KMS-11 (cell line): ENCODE measurements around the gene ZNF444.

ENCODE experiments used
- H2AFZ ChIP-seq: fragments of 200-600 bp; sonication (generic); 2 replicates; pipeline ENCODE4 v1.6.1; 2016; ENCODE audit warnings: antibody characterized with exemption, mixed run types, low read depth
- H3K27ac ChIP-seq: fragments of 200-600 bp; sonication (generic); 2 replicates; pipeline ENCODE4 v1.6.1; 2016; ENCODE audit warnings: mild to moderate bottlenecking, mixed run types
- H3K27me3 ChIP-seq: fragments of 200-600 bp; sonication (generic); 2 replicates; pipeline ENCODE4 v1.6.1; 2017; ENCODE audit warnings: mild to moderate bottlenecking, low read depth, mixed run types, moderate library complexity; ENCODE audit not compliant: insufficient read depth
- H3K36me3 ChIP-seq: fragments of 200-600 bp; sonication (generic); 2 replicates; pipeline ENCODE4 v1.6.1; 2017; ENCODE audit warnings: mild to moderate bottlenecking, mixed run types; ENCODE audit not compliant: insufficient read depth
- H3K4me1 ChIP-seq: fragments of 200-600 bp; sonication (generic); 2 replicates; pipeline ENCODE4 v1.6.1; 2016; ENCODE audit warnings: mild to moderate bottlenecking, low read depth, mixed run types; ENCODE audit not compliant: poor library complexity, severe bottlenecking
- H3K4me2 ChIP-seq: fragments of 200-600 bp; sonication (generic); 2 replicates; pipeline ENCODE4 v1.7.0; 2016; ENCODE audit warnings: mild to moderate bottlenecking, mixed run types
- H3K4me3 ChIP-seq: fragments of 200-600 bp; sonication (generic); IDR thresholded peaks from 2 replicates; pipeline ENCODE4 v1.6.1; 2017; ENCODE audit warnings: low read depth, low read length, mixed read lengths; ENCODE audit not compliant: insufficient read depth
- H3K79me2 ChIP-seq: fragments of 200-600 bp; sonication (generic); 2 replicates; pipeline ENCODE4 v1.6.1; 2016; ENCODE audit warnings: low read depth, mixed run types; ENCODE audit not compliant: insufficient read depth
- H3K9ac ChIP-seq: fragments of 200-600 bp; sonication (generic); 2 replicates; pipeline ENCODE4 v1.6.1; 2016; ENCODE audit warnings: mild to moderate bottlenecking, mixed run types
- H4K20me1 ChIP-seq: fragments of 200-600 bp; sonication (generic); 2 replicates; pipeline ENCODE4 v1.6.1; 2016; ENCODE audit warnings: mild to moderate bottlenecking, mixed run types; ENCODE audit not compliant: insufficient read depth
- CTCF ChIP-seq: fragments of 200-600 bp; sonication (generic); conservative IDR thresholded peaks from 2 replicates; pipeline ENCODE4 v1.6.1; 2017; ENCODE audit warnings: low read depth, mild to moderate bottlenecking, antibody characterized with exemption, low read length, moderate library complexity, mixed read lengths

Gene ZNF444

GRCh38 chr19:56099638-56100539 is 41.2 kb upstream of the ZNF444 start:
- H4K20me1 ChIP-seq: no peaks in the 10 kb centered on the region
- H3K36me3 ChIP-seq: peaks cover 3% of the 10 kb centered on the region; the same call in 1 of the 2 replicates
- no peak overlapping the region for H3K4me2 ChIP-seq
- H3K79me2 ChIP-seq: peaks cover 20% of the 10 kb centered on the region; the same call in 1 of the 2 replicates
- H3K9ac ChIP-seq: no peak overlapping the region
- no peak overlapping the region for H3K4me3 ChIP-seq
- no peaks in the 10 kb centered on the region for H3K4me1 ChIP-seq
- TF ChIP-seq CTCF: no peak
- H2AFZ ChIP-seq: no peak overlapping the region
- no peaks in the 10 kb centered on the region for H3K27me3 ChIP-seq
- H3K27ac ChIP-seq: no peak overlapping the region

- H3K27ac ChIP-seq: no peak overlapping the region
- no peak overlapping the region for H2AFZ ChIP-seq
- peaks cover 30% of the 10 kb centered on the region; the same call in 1 of the 2 replicates for H3K79me2 ChIP-seq
- H3K36me3 ChIP-seq: peaks cover 3% of the 10 kb centered on the region; the same call in 1 of the 2 replicates
- no peak overlapping the region for H3K9ac ChIP-seq
- TF ChIP-seq CTCF: no peak
- no peaks in the 10 kb centered on the region for H4K20me1 ChIP-seq
- H3K4me2 ChIP-seq: no peak overlapping the region
- no peaks in the 10 kb centered on the region for H3K4me1 ChIP-seq
- H3K27me3 ChIP-seq: no peaks in the 10 kb centered on the region
- H3K4me3 ChIP-seq: no peak overlapping the region
Observed at GRCh38 chr19:56101095-56101494, 40.0 kb upstream of the ZNF444 start.

- no peak overlapping the region for H3K4me2 ChIP-seq
- no peaks in the 10 kb centered on the region for H3K27me3 ChIP-seq
- H3K27ac ChIP-seq: no peak overlapping the region
- H4K20me1 ChIP-seq: no peaks in the 10 kb centered on the region
- TF ChIP-seq CTCF: no peak
- no peak overlapping the region for H2AFZ ChIP-seq
- peaks cover 3% of the 10 kb centered on the region; the same call in 1 of the 2 replicates for H3K36me3 ChIP-seq
- no peak overlapping the region for H3K4me3 ChIP-seq
- peaks cover 38% of the 10 kb centered on the region; the same call in 1 of the 2 replicates for H3K79me2 ChIP-seq
- no peaks in the 10 kb centered on the region for H3K4me1 ChIP-seq
- H3K9ac ChIP-seq: no peak overlapping the region
Observed at GRCh38 chr19:56101746-56102535, 39.1 kb upstream of the ZNF444 start.

- Histone ChIP-seq H3K9ac (no peak overlapping the region), H3K4me2 (no peak overlapping the region), H3K27me3 (no peaks in the 10 kb centered on the region), H3K36me3 (peaks cover 3% of the 10 kb centered on the region; the same call in 1 of the 2 replicates), H3K27ac (no peak overlapping the region), H3K79me2 (peaks cover 47% of the 10 kb centered on the region; the same call in 1 of the 2 replicates), H4K20me1 (no peaks in the 10 kb centered on the region), H3K4me1 (no peaks in the 10 kb centered on the region), H3K4me3 (no peak overlapping the region), H2AFZ (no peak overlapping the region)
- TF ChIP-seq CTCF: no peak
Observed at GRCh38 chr19:56103027-56103614, 38.0 kb upstream of the ZNF444 start.
